DOHH2 (cell line): Measurements from ENCODE around the gene GPX1.

Experiments
- H3F3A ChIP-seq: fragments of 200-600 bp; sonication (generic), shearing (Covaris generic); 2 replicates; pipeline ENCODE4 v1.6.0; 2016; ENCODE audit warnings: antibody characterized with exemption, mild to moderate bottlenecking; ENCODE audit not compliant: control insufficient read depth, insufficient read depth
- H3K27ac ChIP-seq: fragments of 200-600 bp; sonication (generic); 2 replicates; pipeline ENCODE4 v1.5.1; 2014; ENCODE audit warnings: low read depth, mild to moderate bottlenecking, low read length, moderate library complexity
- H3K27me3 ChIP-seq: fragments of 200-600 bp; sonication (generic); 2 replicates; pipeline ENCODE4 v1.6.1; 2014; ENCODE audit warnings: mild to moderate bottlenecking, low read length, mixed read lengths; ENCODE audit not compliant: control insufficient read depth
- H3K36me3 ChIP-seq: fragments of 200-600 bp; sonication (generic); 2 replicates; pipeline ENCODE4 v1.6.1; 2014; ENCODE audit warnings: mild to moderate bottlenecking, low read length, moderate library complexity, mixed read lengths; ENCODE audit not compliant: control insufficient read depth
- H3K4me1 ChIP-seq: fragments of 200-600 bp; sonication (generic); 2 replicates; pipeline ENCODE4 v1.6.1; 2014; ENCODE audit warnings: mild to moderate bottlenecking, low read length, mixed read lengths; ENCODE audit not compliant: control insufficient read depth
- H3K4me2 ChIP-seq: fragments of 200-600 bp; sonication (generic); 2 replicates; pipeline ENCODE4 v1.6.0; 2014; ENCODE audit warnings: mild to moderate bottlenecking, low read length, moderate library complexity
- H3K4me3 ChIP-seq: fragments of 200-600 bp; sonication (generic); 2 replicates; pipeline ENCODE4 v1.5.1; 2014; ENCODE audit warnings: mild to moderate bottlenecking, low read length, mixed read lengths
- H3K79me2 ChIP-seq: fragments of 200-600 bp; sonication (generic); 2 replicates; pipeline ENCODE4 v1.6.1; 2014; ENCODE audit warnings: mild to moderate bottlenecking, low read length, mixed read lengths; ENCODE audit not compliant: control insufficient read depth
- H3K9me2 ChIP-seq: fragments of 200-600 bp; sonication (generic); replicated peaks from 2 replicates; pipeline ENCODE4 v1.6.1; 2014; ENCODE audit warnings: mild to moderate bottlenecking, low read length, mixed read lengths; ENCODE audit not compliant: control insufficient read depth
- H3K9me3 ChIP-seq: fragments of 200-600 bp; sonication (generic); 2 replicates; pipeline ENCODE4 v1.6.1; 2014; ENCODE audit warnings: antibody characterized with exemption, low read length, mixed read lengths; ENCODE audit not compliant: control insufficient read depth, insufficient read depth
- H4K20me1 ChIP-seq: fragments of 200-600 bp; sonication (generic); 2 replicates; pipeline ENCODE4 v1.6.0; 2014; ENCODE audit warnings: low read depth, mild to moderate bottlenecking, antibody characterized with exemption, low read length, moderate library complexity; ENCODE audit not compliant: control insufficient read depth, insufficient read depth
- EZH2phosphoT487 ChIP-seq: fragments of 200-600 bp; sonication (generic); IDR thresholded peaks from 2 replicates; pipeline ENCODE4 v1.6.1; 2017; ENCODE audit warnings: borderline replicate concordance, mild to moderate bottlenecking, antibody characterized with exemption, low read length, moderate library complexity, mixed read lengths
- TF ChIP-seq, protein P1 (sequence below): fragments of 200-600 bp; sonication (generic); IDR thresholded peaks from one replicate; pipeline ENCODE4 v1.5.1; 2014; ENCODE audit warnings: antibody characterized with exemption, mild to moderate bottlenecking, low read depth, low read length; ENCODE audit not compliant: poor library complexity, severe bottlenecking

The GPX1 gene

GRCh38 chr3:49311283-49311682 is 46.9 kb downstream of the GPX1 start:
- Histone ChIP-seq H3K79me2 (no peaks in the 10 kb centered on the region), H3K4me3 (no peak overlapping the region), H3K27ac (no peak overlapping the region), H3K9me2 (no peaks in the 10 kb centered on the region), H3K4me1 (no peaks in the 10 kb centered on the region), H4K20me1 (no peaks in the 10 kb centered on the region), H3K36me3 (peaks cover 43% of the 10 kb centered on the region), H3K9me3 (no peaks in the 10 kb centered on the region), H3F3A (no peaks in the 10 kb centered on the region), H3K4me2 (no peak overlapping the region), H3K27me3 (no peaks in the 10 kb centered on the region)
- TF ChIP-seq, protein P1, sequence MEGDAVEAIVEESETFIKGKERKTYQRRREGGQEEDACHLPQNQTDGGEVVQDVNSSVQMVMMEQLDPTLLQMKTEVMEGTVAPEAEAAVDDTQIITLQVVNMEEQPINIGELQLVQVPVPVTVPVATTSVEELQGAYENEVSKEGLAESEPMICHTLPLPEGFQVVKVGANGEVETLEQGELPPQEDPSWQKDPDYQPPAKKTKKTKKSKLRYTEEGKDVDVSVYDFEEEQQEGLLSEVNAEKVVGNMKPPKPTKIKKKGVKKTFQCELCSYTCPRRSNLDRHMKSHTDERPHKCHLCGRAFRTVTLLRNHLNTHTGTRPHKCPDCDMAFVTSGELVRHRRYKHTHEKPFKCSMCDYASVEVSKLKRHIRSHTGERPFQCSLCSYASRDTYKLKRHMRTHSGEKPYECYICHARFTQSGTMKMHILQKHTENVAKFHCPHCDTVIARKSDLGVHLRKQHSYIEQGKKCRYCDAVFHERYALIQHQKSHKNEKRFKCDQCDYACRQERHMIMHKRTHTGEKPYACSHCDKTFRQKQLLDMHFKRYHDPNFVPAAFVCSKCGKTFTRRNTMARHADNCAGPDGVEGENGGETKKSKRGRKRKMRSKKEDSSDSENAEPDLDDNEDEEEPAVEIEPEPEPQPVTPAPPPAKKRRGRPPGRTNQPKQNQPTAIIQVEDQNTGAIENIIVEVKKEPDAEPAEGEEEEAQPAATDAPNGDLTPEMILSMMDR: no peak
- TF ChIP-seq EZH2phosphoT487: no peak

- Histone ChIP-seq H4K20me1 (no peaks in the 10 kb centered on the region), H3K27ac (no peak overlapping the region), H3K9me2 (no peaks in the 10 kb centered on the region), H3K4me3 (no peak overlapping the region), H3K4me2 (no peak overlapping the region), H3K4me1 (no peaks in the 10 kb centered on the region), H3K36me3 (peaks cover 46% of the 10 kb centered on the region), H3K79me2 (no peaks in the 10 kb centered on the region), H3F3A (no peaks in the 10 kb centered on the region), H3K27me3 (no peaks in the 10 kb centered on the region), H3K9me3 (no peaks in the 10 kb centered on the region)
- no peak for TF ChIP-seq EZH2phosphoT487
- TF ChIP-seq, protein P1: no peak
Observed at GRCh38 chr3:49310677-49311076, 47.5 kb downstream of the GPX1 start.
